ENCODE data around the gene TRIM34.

- TF ChIP-seq ZNF263 (CRISPR knock-in tag; IDR thresholded peaks at IDR 0.05; ENCODE audit: low read depth) (no peak), IRF1 (CRISPR knock-in tag; IDR thresholded peaks at IDR 0.05) (no peak)
Measured at GRCh38 chr11:5691964-5692361, 67.2 kb downstream of the TRIM34 start.
